Measurements from ENCODE around the gene UBAP2L. TPM values are rescaled to one million over a fixed set of nuclear protein-coding genes. Genes with fewer than 3 reads are reported as not detected.
"Not testable (repeated sequence)": the region's sequence is repeated elsewhere in the genome, so short reads cannot be mapped to it uniquely, and the experiment has no call there.

The UBAP2L gene
- total RNA-seq, 4 donors from 2014 or later, result 43.5 to 68.2 (median 55.7) TPM

DNA sequence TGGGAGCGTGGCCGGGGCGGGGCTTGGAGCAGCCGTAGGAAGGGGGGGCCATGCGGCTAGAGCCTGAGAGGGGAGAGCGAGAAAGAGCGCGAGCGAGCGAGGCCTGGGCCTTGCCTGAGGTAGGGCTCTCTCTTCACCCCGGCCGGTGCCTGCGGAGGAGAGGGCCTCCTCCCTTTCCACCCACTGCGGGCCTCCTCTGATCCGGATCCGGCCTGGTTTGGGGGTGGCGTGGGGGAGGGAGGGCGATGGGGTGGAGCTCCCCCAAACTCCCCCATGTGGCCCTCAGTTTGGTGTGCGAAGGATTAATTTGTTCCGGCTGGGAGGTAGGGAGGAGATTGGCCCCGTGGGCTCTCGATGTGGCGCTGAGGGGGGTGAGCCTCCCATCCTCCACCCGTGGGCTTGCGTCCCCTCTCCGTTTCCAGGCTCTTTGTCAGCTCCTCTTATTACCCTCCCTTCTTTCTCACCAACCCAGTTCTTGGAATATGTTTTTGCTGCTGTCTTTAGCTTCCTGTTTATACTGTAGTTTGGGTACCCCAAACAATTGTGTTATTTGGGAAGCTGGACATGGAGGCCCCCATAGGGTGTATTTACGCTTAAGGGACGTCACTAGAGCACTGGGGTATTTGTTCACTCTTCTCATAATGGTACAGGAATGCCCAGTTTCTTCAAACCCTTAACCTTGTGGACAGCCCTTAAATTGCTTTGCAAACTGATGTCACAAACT, 685 bp downstream of the UBAP2L start:
- Histone ChIP-seq H3K4me3 (peak overlapping the region; percentile 81 to 98 (median 90)), H3K36me3 (peaks cover 0 to 32% (median 0%) of the 10 kb centered on the region in 3 donors), H3K4me1 (peaks cover 5 to 72% (median 39%) of the 10 kb centered on the region in 4 donors), H3K9me3 (no peaks in the 10 kb centered on the region), H3K27me3 (no peaks in the 10 kb centered on the region), H3K27ac (peak overlapping the region; percentile 98 to 99 (median 98))
- peak; percentile 22 to 34 for DNase-seq (ENCODE audit: low spot score in 2 of 2)
- 0% methylated on average over 12 to 26 of the region's 28 CpGs for WGBS, 2 donors
- no peak for TF ChIP-seq POLR2A (IDR thresholded peaks at IDR 0.05)
- peak; percentile 5 to 26 for TF ChIP-seq EP300 (IDR thresholded peaks at IDR 0.05)
- TF ChIP-seq, protein P1, sequence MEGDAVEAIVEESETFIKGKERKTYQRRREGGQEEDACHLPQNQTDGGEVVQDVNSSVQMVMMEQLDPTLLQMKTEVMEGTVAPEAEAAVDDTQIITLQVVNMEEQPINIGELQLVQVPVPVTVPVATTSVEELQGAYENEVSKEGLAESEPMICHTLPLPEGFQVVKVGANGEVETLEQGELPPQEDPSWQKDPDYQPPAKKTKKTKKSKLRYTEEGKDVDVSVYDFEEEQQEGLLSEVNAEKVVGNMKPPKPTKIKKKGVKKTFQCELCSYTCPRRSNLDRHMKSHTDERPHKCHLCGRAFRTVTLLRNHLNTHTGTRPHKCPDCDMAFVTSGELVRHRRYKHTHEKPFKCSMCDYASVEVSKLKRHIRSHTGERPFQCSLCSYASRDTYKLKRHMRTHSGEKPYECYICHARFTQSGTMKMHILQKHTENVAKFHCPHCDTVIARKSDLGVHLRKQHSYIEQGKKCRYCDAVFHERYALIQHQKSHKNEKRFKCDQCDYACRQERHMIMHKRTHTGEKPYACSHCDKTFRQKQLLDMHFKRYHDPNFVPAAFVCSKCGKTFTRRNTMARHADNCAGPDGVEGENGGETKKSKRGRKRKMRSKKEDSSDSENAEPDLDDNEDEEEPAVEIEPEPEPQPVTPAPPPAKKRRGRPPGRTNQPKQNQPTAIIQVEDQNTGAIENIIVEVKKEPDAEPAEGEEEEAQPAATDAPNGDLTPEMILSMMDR (IDR thresholded peaks at IDR 0.05), result no peak

DNA sequence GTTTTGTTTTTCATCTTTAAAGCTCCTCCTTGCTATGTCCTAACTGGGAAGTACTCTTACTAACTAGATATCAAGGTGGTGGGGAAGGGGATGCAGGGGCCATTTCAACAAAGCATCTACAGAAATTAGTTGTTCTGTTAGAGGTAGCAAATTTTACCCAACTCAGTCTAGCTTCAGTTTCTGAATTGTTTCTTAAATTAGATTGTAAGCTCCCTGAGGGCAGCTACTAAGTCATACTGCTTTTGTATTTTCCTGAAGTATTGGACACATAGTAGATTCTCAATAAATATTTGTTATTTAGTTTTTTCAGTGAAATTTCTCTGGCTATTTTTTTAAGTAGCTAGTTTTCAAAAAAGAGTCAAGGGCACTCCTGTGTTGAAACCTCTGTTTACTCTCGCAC, 1.8 kb downstream of the UBAP2L start:
- H3K4me3 ChIP-seq, result peak overlapping the region in 1 of 4 donors; percentile 81
- no peaks in the 10 kb centered on the region for H3K27me3 ChIP-seq
- DNase-seq (ENCODE audit: low spot score in 2 of 2), result no peak
- no peaks in the 10 kb centered on the region for H3K9me3 ChIP-seq
- peaks cover 0 to 32% (median 0%) of the 10 kb centered on the region in 3 donors for H3K36me3 ChIP-seq
- peaks cover 5 to 69% (median 37%) of the 10 kb centered on the region in 4 donors for H3K4me1 ChIP-seq
- 90 to 100% methylated on average over 1 of the region's 1 CpG for WGBS, 2 donors
- peak overlapping the region in 2 of 4 donors; percentile 98 to 99 for H3K27ac ChIP-seq
- no peak for TF ChIP-seq POLR2A (IDR thresholded peaks at IDR 0.05)
- TF ChIP-seq, protein P1 (IDR thresholded peaks at IDR 0.05), result no peak
- no peak for TF ChIP-seq EP300 (IDR thresholded peaks at IDR 0.05)

DNA sequence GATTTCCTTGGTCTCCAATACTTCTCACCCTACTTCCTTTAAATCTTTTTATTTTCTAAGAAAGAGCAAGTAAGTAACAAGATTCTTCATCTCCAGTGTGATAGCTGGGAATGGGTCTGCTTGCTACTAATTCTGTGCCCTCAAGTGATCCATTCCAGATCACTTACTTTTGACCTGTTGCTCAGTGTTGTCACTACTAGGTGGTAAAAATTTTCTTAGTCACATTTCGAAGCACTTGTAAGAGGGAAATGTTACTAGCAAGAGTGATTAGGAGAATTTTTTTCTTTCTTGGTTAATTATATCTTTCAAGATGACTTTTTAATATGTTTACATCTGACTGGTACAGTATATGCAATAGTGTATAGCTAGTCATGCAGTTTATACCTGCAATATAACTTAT, 2.2 kb downstream of the UBAP2L start:
- H3K9me3 ChIP-seq, result no peaks in the 10 kb centered on the region
- 81 to 96% methylated on average over 1 of the region's 1 CpG for WGBS, 2 donors
- peaks cover 0 to 32% (median 0%) of the 10 kb centered on the region in 3 donors for H3K36me3 ChIP-seq
- no peak overlapping the region for H3K4me3 ChIP-seq
- H3K27ac ChIP-seq, result peak overlapping the region in 2 of 4 donors; percentile 98 to 99
- DNase-seq (ENCODE audit: low spot score in 2 of 2), result no peak
- peaks cover 5 to 65% (median 35%) of the 10 kb centered on the region in 4 donors for H3K4me1 ChIP-seq
- no peaks in the 10 kb centered on the region for H3K27me3 ChIP-seq
- TF ChIP-seq POLR2A (IDR thresholded peaks at IDR 0.05), result no peak
- TF ChIP-seq EP300 (IDR thresholded peaks at IDR 0.05), result no peak
- TF ChIP-seq, protein P1 (IDR thresholded peaks at IDR 0.05), result no peak

GRCh38 chr1:154223621-154224020, 2.9 kb downstream of the UBAP2L start:
- H3K4me1 ChIP-seq, result peaks cover 5 to 58% (median 30%) of the 10 kb centered on the region in 4 donors
- no peaks in the 10 kb centered on the region for H3K27me3 ChIP-seq
- no peak overlapping the region for H3K27ac ChIP-seq
- H3K36me3 ChIP-seq, result peaks cover 0 to 32% (median 0%) of the 10 kb centered on the region in 3 donors
- TF ChIP-seq, protein P1 (IDR thresholded peaks at IDR 0.05), result no peak
- no peak for TF ChIP-seq POLR2A (IDR thresholded peaks at IDR 0.05)
- no peak for TF ChIP-seq EP300 (IDR thresholded peaks at IDR 0.05)
- H3K9me3 ChIP-seq, result no peaks in the 10 kb centered on the region
- DNase-seq (ENCODE audit: low spot score in 2 of 2), result no peak
- no peak overlapping the region for H3K4me3 ChIP-seq
- 35 to 39% methylated on average over 2 of the region's 2 CpGs for WGBS, 2 donors

GRCh38 chr1:154225370-154225769, 4.6 kb downstream of the UBAP2L start:
- H3K4me1 ChIP-seq, result peaks cover 0 to 47% (median 21%) of the 10 kb centered on the region in 4 donors
- no peak overlapping the region for H3K27ac ChIP-seq
- 91 to 93% methylated on average over 2 of the region's 2 CpGs for WGBS, 2 donors
- H3K9me3 ChIP-seq, result no peaks in the 10 kb centered on the region
- DNase-seq (ENCODE audit: low spot score in 2 of 2), result no peak
- TF ChIP-seq EP300 (IDR thresholded peaks at IDR 0.05) (no peak), POLR2A (IDR thresholded peaks at IDR 0.05) (no peak)
- TF ChIP-seq, protein P1 (IDR thresholded peaks at IDR 0.05), result no peak
- peaks cover 0 to 50% (median 0%) of the 10 kb centered on the region in 3 donors for H3K36me3 ChIP-seq
- no peaks in the 10 kb centered on the region for H3K27me3 ChIP-seq
- H3K4me3 ChIP-seq, result no peak overlapping the region

DNA sequence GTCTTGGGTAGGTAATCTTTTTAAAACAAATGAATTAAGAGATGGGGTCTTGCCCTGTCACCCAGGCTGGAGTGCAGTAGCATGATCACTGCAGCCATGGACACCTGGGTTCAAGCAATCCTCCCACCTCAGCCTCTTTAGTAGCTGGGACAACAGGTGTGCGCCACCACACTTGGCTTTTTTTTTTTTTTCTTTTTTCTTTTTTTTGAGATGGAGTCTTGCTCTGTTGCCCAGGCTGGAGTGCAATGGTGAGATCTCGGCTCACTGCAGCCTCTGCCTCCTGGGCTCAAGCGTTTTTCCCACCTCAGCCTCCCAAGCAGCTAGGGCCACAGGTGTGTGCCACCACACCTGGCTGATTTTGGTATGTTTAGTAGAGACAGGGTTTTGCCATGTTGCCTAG, 10.4 kb downstream of the UBAP2L start:
- DNase-seq (ENCODE audit: low spot score in 2 of 2); H3K9me3 ChIP-seq; H3K4me1 ChIP-seq; H3K4me3 ChIP-seq; H3K27ac ChIP-seq; H3K27me3 ChIP-seq: not testable (repeated sequence)
- WGBS, 2 donors, result 96 to 97% methylated on average over 3 of the region's 3 CpGs
- peaks cover 0 to 98% (median 14%) of the 10 kb centered on the region in 3 donors for H3K36me3 ChIP-seq

- H3K4me1 ChIP-seq; H3K9me3 ChIP-seq; H3K27me3 ChIP-seq; DNase-seq (ENCODE audit: low spot score in 2 of 2); H3K27ac ChIP-seq; H3K4me3 ChIP-seq: not testable (repeated sequence)
- 93 to 94% methylated on average over 12 of the region's 12 CpGs for WGBS, 2 donors
- H3K36me3 ChIP-seq, result peaks cover 0 to 99% (median 30%) of the 10 kb centered on the region in 3 donors
Measured at GRCh38 chr1:154233127-154233526, 12.4 kb downstream of the UBAP2L start.
